GM19468 (cell line): Measurements from ENCODE around the gene SPATC1L.
"Not testable (repeated sequence)": the region's sequence is repeated elsewhere in the genome, so short reads cannot be mapped to it uniquely, and the experiment has no call there.

ENCODE experiments used
- ATAC-seq: cut with Tn5 transposase; IDR thresholded peaks from one replicate; pipeline ENCODE4 v1.9.1; 2021; ENCODE audit warnings: mild to moderate bottlenecking, moderate library complexity, moderate number of reproducible peaks; ENCODE audit not compliant: unreplicated experiment; ENCODE audit errors: extremely low read depth

SPATC1L gene

GRCh38 chr21:46153247-46154154 is 30.8 kb downstream of the SPATC1L start:
- ATAC-seq: no peak

- no peak for ATAC-seq
Observed at GRCh38 chr21:46152927-46153246, 31.4 kb downstream of the SPATC1L start.

GRCh38 chr21:46151989-46152926 is 32.0 kb downstream of the SPATC1L start:
- ATAC-seq: no peak

- no peak for ATAC-seq
Observed at GRCh38 chr21:46151261-46151988, 32.8 kb downstream of the SPATC1L start.

GRCh38 chr21:46150491-46151121 is 33.7 kb downstream of the SPATC1L start:
- no peak for ATAC-seq

GRCh38 chr21:46150073-46150472 is 34.2 kb downstream of the SPATC1L start:
- ATAC-seq: no peak

- no peak for ATAC-seq
Observed at GRCh38 chr21:46149205-46149901, 34.9 kb downstream of the SPATC1L start.

- no peak for ATAC-seq
Observed at GRCh38 chr21:46148106-46148505, 36.2 kb downstream of the SPATC1L start.

GRCh38 chr21:46147429-46147828 is 36.8 kb downstream of the SPATC1L start:
- ATAC-seq: not testable (repeated sequence)

- ATAC-seq: no peak
Observed at GRCh38 chr21:46146856-46147255, 37.4 kb downstream of the SPATC1L start.

- ATAC-seq: no peak
Observed at GRCh38 chr21:46145840-46146691, 38.2 kb downstream of the SPATC1L start.

GRCh38 chr21:46145159-46145839 is 39.0 kb downstream of the SPATC1L start:
- no peak for ATAC-seq

GRCh38 chr21:46144464-46145070 is 39.7 kb downstream of the SPATC1L start:
- no peak for ATAC-seq

- no peak for ATAC-seq
Observed at GRCh38 chr21:46142582-46143473, 41.4 kb downstream of the SPATC1L start.

- ATAC-seq: no peak
Observed at GRCh38 chr21:46141767-46142581, 42.3 kb downstream of the SPATC1L start.
